ENCODE results near the gene C16orf78.
A peak's percentile ranks its signal among the peaks of the same experiment; 100 is the strongest.
"Not testable (repeated sequence)": the region's sequence is repeated elsewhere in the genome, so short reads cannot be mapped to it uniquely, and the experiment has no call there.

C16orf78 gene

DNA sequence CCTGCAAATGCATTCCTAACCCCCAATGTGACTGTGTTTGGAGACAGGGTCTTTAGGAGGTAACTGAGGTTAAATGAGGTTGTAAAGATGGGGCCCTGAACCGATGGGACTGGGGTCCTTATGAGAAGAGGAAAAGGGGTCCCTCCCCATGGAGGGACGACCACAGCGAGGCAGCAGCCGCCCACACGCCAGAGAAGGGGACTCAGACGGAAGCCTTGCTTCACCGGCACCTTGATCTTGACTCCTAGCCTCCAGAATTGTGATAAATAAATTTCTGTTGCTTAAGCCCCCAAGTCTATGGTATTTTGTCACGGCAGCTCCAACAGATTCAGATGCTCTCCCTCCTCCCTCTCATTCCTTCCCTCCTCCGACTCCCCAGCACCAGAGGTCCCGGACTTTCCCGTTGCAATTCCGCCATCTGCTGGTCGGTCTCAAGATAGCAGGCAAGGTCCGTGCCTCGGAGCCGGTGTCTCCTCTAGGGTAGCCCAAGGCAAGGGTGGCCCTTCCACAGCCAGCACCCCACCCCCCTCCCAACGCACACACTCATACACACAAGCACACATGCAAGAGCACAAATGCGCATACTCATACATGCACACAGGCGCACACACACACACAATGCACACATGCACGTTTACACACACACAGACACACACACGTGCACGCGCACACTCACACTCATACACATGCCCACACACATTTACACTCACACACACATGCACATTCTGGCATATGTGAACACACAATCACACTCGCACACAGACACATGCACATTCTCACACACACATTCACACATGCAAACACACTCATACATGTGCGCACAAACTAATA is 23.1 kb upstream of the C16orf78 start:
- DNase-seq, result peak; percentile 24

DNA sequence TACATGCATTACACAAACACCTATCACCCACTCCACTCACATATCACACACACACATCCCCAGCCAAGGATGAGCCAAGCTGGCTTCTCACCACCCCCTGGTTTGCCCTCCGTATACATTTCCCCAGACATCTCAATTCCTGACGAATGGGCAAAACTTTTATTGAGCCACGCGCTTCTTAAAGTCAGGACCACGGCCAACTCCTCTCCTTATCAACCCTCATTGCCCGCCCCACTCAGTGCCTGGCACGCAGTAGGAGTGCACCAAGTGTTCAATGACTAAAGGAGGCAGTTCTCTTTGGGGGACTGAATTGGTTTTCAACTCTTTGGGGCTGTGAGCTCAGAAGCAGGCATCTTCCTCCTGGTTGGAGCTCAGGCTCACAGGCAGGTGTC is 22.5 kb upstream of the C16orf78 start:
- no peak for DNase-seq

DNA sequence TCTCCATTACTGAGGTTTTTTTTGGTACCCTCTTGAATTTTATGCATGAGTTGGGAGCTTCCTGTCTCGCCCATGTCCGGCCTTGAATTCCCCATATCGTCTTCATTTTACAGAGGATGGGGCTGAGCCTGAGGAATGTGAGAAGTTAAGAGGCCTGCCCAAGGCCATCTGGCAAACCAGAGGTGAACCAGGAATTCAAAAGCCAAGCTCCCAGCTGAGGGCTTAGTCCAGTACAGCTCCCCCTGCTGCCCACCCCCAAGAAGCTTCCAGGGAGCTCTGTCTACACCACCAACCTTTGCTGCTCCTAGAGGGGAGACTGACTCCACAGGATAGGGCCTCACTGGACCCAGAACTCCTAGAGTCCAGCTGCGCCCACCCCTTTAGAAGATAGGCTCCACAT is 20.7 kb upstream of the C16orf78 start:
- DNase-seq, result no peak

DNA sequence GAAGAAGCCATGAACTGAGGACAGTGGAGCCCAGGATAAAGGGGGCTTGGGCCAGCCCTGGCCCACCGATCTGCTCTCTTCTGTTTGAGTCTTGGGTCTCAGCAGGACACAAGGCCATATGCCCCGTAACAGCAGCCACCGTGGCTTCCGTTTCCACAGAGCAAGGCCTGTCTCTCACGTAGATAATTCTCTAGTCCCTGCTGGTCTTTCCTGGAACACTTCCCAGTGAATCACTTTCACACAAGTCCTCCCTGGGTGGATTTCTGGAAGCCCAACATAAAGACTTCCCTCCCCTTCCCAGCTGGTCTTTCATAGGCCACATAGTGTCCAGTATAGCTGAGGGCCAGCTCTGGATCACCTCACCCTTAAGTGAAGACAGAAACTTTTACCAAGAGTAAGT is 19.9 kb upstream of the C16orf78 start:
- no peak for DNase-seq

DNA sequence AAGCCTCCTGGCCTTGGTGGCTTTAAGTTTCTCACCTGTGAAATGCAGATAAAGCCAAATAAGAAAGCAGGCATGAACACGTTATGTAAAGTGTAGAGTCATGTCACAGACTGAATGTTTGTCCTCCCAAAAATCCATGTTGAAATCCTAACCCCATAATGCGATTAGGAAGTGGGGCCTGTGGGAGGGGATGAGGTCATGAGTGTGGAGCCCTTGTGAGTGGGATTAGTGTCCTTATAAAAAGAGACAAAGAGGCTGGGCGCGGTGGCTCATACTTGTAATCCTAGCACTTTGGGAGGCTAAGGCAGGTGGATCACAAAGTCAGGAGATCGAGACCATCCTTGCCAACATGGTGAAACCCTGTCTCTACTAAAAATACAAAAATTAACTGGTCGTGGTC is 19.5 kb upstream of the C16orf78 start:
- no peak for DNase-seq

DNA sequence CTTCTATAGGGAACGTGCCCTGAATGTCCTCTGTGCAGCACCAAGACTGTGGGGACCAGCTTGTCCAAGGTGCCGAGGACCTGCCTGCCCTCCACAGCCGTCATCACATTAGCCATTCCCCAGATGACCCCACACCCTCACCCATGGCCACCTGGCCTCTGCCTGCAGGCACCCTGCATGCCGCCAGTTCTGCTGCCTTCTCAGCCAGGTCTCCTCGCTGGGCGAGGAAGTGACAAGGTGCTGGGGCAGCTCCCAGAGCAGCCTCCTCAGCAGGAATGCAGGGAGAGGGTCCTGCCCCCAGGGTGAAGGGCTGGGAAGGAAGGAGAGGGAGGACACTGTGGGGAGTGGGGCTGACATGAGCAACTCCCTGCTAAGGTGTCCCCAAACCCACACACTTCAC is 18.6 kb upstream of the C16orf78 start:
- DNase-seq, result no peak

DNA sequence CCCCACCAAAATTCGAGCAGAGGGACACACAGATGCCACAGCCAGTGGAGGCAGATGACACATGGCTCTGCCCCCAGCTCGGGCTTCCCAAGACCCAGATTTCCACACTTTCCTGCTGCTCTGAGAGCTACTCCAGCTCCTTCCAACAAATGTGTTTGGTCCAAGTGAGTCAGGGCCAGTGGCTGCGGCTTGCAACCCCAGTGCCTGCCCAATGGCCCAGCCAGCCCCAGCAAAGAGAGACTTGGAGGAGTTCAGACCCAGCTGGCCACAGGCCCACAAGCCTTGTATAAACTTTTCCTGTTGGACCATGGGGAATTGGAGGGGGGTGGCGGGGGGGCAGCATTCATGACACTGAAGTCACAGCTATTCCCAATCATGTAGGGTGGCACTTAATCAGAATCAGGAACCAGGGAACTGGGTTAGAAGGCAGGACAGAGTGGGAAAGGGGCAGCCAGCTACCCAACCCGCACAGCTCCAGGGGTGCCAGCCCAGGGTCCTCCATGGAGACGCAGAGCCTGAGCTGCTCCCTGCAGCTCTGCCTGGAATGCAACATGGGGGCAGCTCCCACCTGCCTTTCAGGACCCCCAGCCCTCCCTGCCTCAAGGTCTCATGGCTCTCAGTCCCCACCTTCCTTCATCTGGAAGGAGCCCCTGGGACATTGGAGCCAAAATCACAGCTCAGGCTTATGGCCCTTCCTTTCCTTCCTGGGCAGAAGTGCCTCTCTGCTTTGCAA is 17.5 kb upstream of the C16orf78 start:
- DNase-seq, result no peak

DNA sequence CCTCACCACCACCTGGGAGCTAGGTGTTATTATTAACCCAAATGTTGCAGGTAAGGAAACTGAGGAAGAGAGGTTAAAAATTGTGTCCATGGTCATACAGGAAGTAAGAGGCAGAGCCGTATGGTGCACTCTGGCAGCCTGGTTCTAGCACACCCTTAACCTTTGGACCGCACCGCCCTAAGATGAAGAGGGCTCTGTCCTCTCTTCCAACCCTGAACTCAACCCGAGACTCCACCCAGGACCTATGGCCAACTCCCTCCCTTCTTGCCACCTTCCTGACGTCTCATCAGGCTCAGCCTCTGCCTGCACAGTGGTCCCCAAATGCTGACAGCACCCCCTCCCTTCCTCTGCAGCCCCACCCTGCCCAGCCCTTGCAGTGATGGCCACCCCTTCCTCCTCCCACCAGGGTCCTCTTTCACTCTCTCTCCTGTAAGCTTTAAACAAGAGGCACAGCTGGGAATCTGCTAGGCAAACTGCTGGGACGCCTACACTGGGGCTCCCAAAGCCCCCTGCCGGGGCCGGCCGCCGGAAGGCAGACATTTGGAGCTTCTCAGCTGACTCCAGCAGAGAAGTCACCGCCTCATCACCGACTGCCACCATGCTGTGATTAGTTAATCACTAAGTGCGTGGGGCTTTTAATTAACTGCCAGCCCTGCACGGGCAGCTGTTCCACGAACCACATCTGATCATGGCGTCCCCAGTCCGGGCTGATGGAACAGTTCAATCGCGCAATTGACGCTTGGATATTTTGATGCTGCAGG is 16.7 kb upstream of the C16orf78 start:
- DNase-seq, result no peak

DNA sequence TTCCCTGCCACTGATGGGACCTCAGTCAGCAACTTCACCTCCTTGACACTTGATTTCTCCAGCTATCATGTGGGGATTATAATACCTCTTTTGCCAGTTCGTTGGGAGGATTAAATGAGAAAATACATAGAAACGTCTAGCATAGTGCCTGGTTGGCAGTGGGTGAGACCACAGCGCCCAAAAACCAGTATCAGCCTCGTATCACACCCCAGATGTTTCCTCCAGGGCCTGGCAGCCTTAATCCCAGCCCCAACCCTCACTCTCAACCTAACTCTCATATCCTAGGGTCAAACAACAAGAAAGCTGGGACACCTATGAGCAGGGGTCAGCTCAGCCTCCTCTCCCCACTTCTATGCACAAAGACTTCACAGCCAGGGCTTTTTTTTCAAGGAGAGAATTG is 14.0 kb upstream of the C16orf78 start:
- no peak for DNase-seq

DNA sequence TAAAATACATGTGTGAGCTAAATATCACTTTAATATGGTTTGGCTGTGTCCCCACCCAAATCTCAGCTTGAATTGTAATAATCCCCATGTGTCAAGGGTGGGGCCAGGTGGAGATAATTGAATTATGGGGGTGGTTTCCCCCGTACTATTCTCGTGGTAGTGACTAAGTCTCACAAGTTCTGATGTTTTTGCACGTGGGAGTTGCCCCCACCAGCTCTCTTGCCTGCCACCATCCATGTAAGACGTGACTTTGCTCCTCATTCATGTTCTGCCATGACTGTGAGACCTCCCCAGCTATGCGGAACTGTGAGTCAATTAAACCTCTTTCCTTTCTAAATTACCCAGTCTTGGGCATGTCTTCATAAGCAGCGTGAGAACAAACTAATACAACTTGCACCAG is 11.9 kb upstream of the C16orf78 start:
- DNase-seq, result not testable (repeated sequence)

DNA sequence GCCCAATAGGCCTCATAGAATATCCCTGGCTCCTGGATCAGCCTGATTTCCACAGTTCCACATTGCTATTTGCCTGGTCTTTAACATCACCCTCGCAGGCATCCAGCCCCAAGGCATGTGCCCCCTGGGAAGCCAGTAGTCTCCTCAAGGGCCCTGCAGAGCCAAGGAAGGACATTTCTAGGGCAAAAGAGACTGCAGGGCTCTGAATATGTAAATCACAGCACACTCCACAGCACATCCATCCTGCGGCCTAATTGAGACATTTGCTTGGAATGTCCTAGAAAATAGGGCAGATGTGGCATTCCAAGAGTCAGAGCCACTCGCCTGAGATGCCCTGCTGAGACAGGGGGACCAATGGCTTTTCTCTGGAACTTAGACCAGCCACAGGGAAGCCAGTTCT is 11.4 kb upstream of the C16orf78 start:
- DNase-seq, result no peak

DNA sequence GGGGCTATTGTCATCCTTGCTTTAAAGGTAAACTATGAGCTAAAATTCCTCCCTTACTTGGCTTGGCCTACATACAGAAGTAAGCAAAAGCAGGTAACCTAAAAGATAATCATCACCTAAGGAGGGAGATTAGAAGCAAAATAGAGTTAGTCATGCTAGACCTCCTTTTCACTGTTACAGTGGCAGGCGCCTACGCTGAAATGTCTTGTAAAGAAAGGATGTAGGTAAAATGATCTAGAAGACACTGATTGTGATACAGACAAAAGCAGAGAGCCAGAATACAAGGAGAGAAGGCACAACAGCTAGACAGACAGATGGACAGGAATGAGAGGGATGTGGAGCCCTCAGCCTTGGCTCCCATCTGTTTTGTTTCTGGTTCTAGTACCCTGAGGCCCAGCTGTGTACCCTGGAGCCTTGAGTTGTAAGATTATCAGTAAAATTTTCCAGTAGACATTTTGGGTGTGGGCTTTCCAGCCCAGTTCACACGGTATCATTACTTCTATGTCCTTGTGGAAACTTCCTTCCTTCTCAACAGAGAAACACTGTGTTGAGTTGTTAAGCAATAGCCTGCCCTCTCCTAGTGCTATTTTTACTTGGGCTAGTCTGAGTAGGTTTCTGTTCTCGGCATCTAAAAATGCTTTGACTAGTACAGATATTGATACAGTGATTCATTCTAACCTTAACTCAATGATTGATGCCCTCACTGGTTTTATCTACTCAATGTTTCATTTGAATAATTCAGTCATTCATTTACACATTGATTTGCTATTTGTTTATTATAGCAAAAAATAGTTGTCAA is 7.7 kb upstream of the C16orf78 start:
- DNase-seq, result no peak

DNA sequence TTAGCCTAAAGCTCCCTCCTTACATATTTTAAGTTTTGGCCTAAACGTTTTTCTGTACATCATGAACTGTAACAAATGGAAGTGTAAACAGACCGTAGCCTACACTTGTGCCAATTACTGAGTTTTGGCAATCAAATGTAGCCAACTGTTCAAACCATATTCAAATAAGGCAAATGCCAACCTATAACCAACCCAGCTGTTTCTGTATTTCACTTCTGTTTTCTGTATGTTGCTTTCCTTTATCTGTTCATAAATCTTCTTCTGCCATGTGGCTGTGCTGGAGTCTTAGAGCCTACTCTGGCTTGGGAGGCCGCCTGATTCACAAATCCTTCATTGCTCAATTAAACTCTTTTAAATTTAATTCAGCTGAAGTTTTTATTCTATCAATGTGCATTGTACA is 6.9 kb upstream of the C16orf78 start:
- no peak for DNase-seq

DNA sequence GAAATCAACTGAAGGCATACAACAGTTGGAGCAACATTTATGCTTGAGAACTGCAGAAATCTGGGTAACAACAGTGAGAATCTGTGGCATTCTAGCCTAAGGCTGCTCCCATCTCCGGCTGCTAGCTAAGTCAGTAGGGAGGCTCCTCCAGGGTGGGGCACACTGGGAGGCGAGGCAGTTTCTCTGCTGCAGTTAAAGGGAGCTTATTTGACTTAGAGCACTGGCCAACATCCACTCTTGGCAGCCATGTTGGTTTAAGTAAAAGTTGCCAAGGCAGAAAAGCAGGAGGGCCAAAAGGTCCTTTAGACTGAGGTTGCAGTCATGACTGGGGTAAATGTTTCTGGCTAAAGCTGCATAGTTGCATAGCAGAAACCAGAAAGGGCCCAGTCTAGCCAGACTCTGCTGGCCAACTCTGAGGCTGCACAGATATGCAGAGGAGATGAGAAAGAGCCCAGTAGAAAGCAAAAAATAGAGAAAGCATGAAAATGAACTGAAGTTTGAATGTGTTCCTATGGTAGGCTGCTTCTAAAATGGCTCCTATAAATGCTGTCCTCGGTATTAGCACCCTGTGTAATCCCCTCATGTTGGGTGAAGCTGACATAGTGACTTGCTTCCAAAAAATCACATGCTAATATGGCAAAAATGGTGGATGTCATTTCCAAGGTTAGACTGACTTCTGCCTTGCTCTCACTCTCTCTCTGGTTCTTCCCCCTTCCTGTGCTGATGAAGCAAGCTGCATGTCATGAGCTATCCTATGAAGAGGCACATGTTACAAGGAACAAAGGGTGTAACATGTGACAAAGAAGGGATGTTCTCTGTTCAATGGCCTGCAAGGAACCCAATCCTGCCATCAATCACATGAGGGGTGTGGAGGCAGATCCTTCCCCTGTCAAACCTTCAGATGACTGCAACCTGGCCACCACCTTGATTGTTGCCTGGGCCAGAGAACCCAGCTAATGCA is 3.7 kb upstream of the C16orf78 start:
- DNase-seq, result no peak

DNA sequence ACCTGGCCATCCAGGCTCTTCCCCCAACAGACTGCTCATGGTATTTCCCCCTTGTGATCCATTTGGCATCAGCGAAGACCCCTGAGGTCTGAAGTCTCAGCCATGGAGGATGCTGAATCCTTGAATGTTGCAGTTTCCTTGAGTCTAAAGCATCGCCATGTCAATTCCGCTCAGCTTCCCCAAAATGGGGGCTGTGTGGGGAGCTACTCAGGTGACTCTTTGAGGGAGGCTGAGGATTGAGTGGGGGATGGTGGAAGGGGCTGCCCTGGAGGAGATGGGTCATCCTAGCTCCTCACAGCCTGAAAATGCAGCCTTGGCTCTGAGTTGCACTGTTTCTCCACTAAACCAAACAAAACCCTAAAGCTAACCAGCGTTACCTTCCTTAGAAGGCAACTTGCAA is 2.6 kb downstream of the C16orf78 start:
- no peak for DNase-seq

DNA sequence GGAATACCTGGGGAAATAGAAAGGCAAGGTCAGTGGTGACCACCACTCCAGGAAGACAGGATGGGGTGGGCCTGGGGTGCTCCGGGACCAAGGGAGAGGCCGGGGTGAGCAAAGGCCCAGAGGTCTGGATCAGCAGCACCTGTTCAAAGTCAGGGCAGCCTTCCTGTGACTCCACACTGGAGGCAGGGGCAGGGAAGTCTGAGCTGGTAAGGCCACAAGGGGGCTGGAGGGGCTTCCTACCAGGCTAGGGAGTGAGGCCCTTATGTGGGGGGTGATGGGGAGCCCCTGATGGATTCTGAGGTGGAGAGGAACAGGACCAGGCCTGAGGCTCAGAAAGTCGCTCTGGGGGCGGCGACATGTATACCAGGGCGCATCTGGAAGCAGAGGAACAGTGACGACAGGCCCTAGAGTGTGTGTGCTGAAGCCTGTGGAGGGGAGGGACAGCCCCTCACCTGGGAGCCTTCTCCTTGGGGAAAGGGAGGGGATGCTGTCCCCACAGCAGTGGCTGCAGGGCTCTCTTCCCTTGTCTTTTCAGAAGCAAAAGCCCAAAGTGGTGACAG is 3.7 kb downstream of the C16orf78 start:
- no peak for DNase-seq

DNA sequence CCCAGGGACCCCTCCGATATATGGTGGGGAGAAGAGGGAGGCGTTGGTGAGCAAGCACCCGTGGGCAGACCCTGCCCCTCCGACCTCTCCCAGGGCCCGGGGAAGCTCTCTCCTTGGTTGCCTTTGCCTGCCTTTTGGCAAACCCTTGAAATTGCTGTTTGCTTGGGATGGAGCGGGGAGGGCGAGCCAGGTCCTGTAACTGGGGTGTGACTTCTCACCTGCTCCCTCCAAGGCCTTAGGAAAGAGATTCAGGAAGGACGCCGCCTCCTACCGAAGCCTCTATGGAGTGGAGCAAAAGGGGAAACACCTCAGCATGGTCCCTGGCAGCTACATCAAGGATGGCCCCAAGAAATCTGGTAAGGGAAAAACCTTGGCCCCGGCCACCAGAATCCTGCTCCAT is 4.6 kb downstream of the C16orf78 start:
- no peak for DNase-seq

DNA sequence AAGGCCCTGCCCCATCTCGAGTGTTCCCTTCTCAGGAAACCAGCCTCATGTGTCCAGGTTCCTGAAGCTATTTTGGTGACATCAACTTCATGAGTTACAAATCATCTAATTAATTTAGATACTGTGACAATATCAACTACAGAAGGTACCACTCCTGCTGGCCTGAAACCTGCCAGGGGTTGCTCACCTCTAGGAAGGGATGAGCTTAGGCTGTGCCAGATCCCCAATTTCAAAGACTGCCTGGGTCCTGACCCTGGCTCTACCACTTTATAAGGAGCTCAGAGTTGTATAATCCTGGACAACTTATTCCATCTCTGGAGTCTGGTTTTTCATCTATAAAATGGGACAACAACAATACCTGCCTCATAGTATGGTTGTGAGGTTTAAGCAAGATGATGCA is 5.2 kb downstream of the C16orf78 start:
- no peak for DNase-seq

DNA sequence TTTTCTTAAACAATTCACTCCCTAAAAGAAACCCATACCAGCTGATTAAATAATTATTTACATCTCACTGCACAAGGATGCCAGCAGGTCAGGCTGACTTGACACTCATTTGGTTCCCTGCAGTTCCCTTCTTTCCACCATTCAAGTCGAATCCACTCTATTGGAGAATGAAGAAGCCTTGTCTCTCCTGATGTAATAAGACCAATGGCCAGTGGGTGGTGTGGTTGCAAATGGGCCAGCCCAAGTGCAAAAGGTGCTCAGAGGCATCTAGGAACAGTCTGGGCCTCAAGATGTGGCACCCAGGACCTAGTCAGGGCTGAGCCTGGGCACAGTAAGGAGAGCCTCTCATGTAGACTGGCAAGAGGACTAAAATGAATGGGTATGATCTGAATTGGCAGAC is 9.3 kb downstream of the C16orf78 start:
- DNase-seq, result no peak

DNA sequence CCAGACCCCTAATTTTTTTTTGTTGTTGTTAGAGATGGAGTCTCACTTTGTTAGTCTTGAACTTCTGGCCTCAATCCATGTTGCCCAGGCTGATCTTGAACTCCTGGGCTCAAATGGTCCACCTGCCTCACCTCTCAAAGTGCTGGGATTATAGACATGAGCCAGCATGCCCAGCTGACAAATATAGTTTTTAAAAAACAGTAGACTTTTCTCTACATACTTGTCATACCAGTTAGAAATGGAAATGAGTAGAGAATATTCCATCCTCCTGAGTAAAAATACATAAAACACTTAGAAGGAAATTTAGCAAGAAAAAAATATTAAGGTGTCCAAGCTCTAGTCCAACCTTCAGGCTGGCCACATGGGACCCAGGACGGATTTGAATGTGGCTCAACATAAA is 21.4 kb downstream of the C16orf78 start:
- DNase-seq, result no peak

DNA sequence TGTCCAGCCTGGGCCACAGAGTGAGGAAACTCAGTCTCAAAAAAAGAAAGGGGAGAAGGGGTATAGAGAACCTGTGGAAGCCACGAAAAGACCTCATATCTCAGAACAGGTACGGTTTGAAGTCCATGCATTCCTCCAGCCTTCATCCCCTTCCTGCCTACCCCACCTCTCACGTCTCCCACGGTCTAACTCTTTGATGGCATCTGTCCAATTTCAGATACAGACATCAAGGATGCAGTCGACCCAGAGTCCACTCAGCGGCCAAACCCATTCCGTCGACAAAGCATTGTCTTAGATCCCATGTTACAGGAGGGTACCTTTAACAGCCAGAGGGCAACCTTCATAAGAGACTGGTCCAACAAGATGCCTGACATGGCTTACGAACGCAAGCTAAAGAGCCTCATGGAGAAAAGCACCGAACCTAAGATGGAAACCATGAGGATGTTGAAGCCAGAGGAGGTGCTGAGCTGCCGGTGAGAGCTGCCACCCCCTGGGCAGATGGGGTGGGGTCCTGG is 22.7 kb downstream of the C16orf78 start:
- no peak for DNase-seq
